K562 (cell line): Measurements from ENCODE around the gene PLXND1. TPM values are rescaled to one million over a fixed set of nuclear protein-coding genes. Genes with fewer than 3 reads are reported as not detected.

Experiments
- ARID3B ChIP-seq: fragments of 250-450 bp; sonication (Bioruptor Pico); IDR thresholded peaks from 2 replicates; pipeline ENCODE4 v1.4.0; 2020; ENCODE audit warnings: borderline replicate concordance
- ESRRA ChIP-seq: fragments of 450-650 bp; IDR thresholded peaks from 2 replicates; pipeline ENCODE4 v1.6.1; 2014; ENCODE audit warnings: low read depth, mild to moderate bottlenecking, moderate library complexity, borderline replicate concordance
- KLF13 ChIP-seq: fragments of 450-650 bp; IDR thresholded peaks from 2 replicates; pipeline ENCODE4 v1.6.1; 2016; ENCODE audit warnings: missing genetic modification characterization, low read depth, mild to moderate bottlenecking, missing compliant biosample characterization, moderate library complexity, borderline replicate concordance
- MCM7 ChIP-seq, 2 experiments: fragments of 450-650 bp; IDR thresholded peaks; 2 replicates each; pipeline ENCODE4 v1.6.1; 2016 to 2018
- POLR2G ChIP-seq: fragments of 200-400 bp; formaldehyde crosslinking; IDR thresholded peaks from 2 replicates; pipeline ENCODE4 v1.6.1; 2017; ENCODE audit warnings: low read depth, mild to moderate bottlenecking, antibody characterized with exemption, low read length, moderate library complexity
- RREB1 ChIP-seq: fragments of 250-450 bp; sonication (Bioruptor Pico); IDR thresholded peaks from 2 replicates; pipeline ENCODE4 v1.4.0; 2020
- ZBTB49 ChIP-seq: sonication (generic); formaldehyde crosslinking; IDR thresholded peaks from 2 replicates; pipeline ENCODE4 v1.8.0; 2022; ENCODE audit warnings: missing genetic modification reagents, mild to moderate bottlenecking, borderline replicate concordance
- ZNF407 ChIP-seq: fragments of 450-650 bp; IDR thresholded peaks from 2 replicates; pipeline ENCODE4 v1.6.1; 2016; ENCODE audit warnings: low read depth
- polyA plus RNA-seq, 8 experiments: library from polyadenylated mRNA; depleted of rRNA in 4 of 8; stranded (reverse) in 5 of 8; unstranded in 3 of 8; fragments of >200 nt; fragmentation: Nextera tagmentation in 2 of 8; fragmentation: Illumina TruSeq in 1 of 8; extraction: Ambion mirVana in 2 of 8; extraction: Trizol in 1 of 8; gene quantifications; 2 replicates each; pipeline versions ENCODE4 v1.2.1 to v1.2.3, GENCODE V29; 2011 to 2014; ENCODE audit warnings: inconsistent platforms in 1 of 8, missing spikeins in 1 of 8
- total RNA-seq, 7 experiments: library from RNA; depleted of rRNA in 6 of 7; stranded (reverse); fragments of >200 nt in 6 of 7; fragmentation: Illumina TruSeq in 2 of 7; extraction: Trizol in 2 of 7; gene quantifications; 2 replicates each; pipeline versions ENCODE4 v1.2.1 to v1.2.3, GENCODE V29; 2011 to 2021; ENCODE audit warnings: low replicate concordance in 1 of 7

PLXND1 gene
- total and polyA plus RNA-seq, 9 of the 15 experiments (the other 6 are each of a cell fraction or from before 2014, with no cell fraction given): 0.34 to 28.8 (median 14.0) TPM

- no peak for TF ChIP-seq ZNF407
- TF ChIP-seq POLR2G: peak; percentile 85
- no peak for TF ChIP-seq MCM7 (IDR thresholded peaks at IDR 0.05)
- peak; percentile 90 for TF ChIP-seq ZBTB49 (CRISPR knock-in tag)
- TF ChIP-seq ESRRA: peak; percentile 50; the same call in 1 of the 2 replicates
- TF ChIP-seq KLF13: no peak
- TF ChIP-seq RREB1 (CRISPR knock-in tag): no peak
- no peak for TF ChIP-seq ARID3B (CRISPR knock-in tag)
These were observed 20.4 kb upstream of the PLXND1 start (continued) for GRCh38 chr3:129626744-129627349.
